ENCODE results near the gene STRN4. TPM values are rescaled to one million over a fixed set of nuclear protein-coding genes. Genes with fewer than 3 reads are reported as not detected.
"Not testable (repeated sequence)": the region's sequence is repeated elsewhere in the genome, so short reads cannot be mapped to it uniquely, and the experiment has no call there.

STRN4 gene
- total RNA-seq, 1 donor from 2014 or later, result 151 TPM

- Histone ChIP-seq H3K27ac (no peak overlapping the region), H3K27me3 (no peaks in the 10 kb centered on the region), H3K4me1 (no peaks in the 10 kb centered on the region), H3K36me3 (peaks cover 21 to 36% of the 10 kb centered on the region in 2 donors), H3K4me3 (no peak overlapping the region), H3K9me3 (no peaks in the 10 kb centered on the region)
- no peak for DNase-seq (ENCODE audit: low spot score in 2 of 2)
- no peak for TF ChIP-seq CTCF (IDR thresholded peaks at IDR 0.05)
- intact Hi-C loops (cut with DNase I), result no loop called here
Measured at GRCh38 chr19:46775642-46776258, 29.5 kb upstream of the STRN4 start.

- Histone ChIP-seq H3K4me3 (no peak overlapping the region), H3K36me3 (peaks cover 12 to 23% of the 10 kb centered on the region in 2 donors), H3K9me3 (no peaks in the 10 kb centered on the region), H3K4me1 (no peaks in the 10 kb centered on the region), H3K27me3 (no peaks in the 10 kb centered on the region), H3K27ac (no peak overlapping the region)
- intact Hi-C loops (cut with DNase I), result no loop called here
- no peak for TF ChIP-seq CTCF (IDR thresholded peaks at IDR 0.05)
- DNase-seq (ENCODE audit: low spot score in 2 of 2), result no peak
Measured at GRCh38 chr19:46773018-46773399, 26.8 kb upstream of the STRN4 start.

GRCh38 chr19:46772170-46773017 lies 26.1 kb upstream of the STRN4 start:
- H3K27me3 ChIP-seq, result no peaks in the 10 kb centered on the region
- intact Hi-C loops (cut with DNase I), result no loop called here

GRCh38 chr19:46768746-46769145 lies 22.5 kb upstream of the STRN4 start:
- DNase-seq (ENCODE audit: low spot score in 2 of 2); H3K27ac ChIP-seq; H3K4me3 ChIP-seq; H3K36me3 ChIP-seq; H3K9me3 ChIP-seq; H3K4me1 ChIP-seq; intact Hi-C loops (cut with DNase I); H3K27me3 ChIP-seq: not testable (repeated sequence)

More at GRCh38 chr19:46772170-46773017, 26.1 kb upstream of the STRN4 start:
- no peak for DNase-seq (ENCODE audit: low spot score in 2 of 2)
- Histone ChIP-seq H3K9me3 (no peaks in the 10 kb centered on the region), H3K27ac (no peak overlapping the region), H3K36me3 (peaks cover 8 to 21% of the 10 kb centered on the region in 2 donors), H3K4me1 (no peaks in the 10 kb centered on the region), H3K4me3 (no peak overlapping the region)
- no peak for TF ChIP-seq CTCF (IDR thresholded peaks at IDR 0.05)

GRCh38 chr19:46766569-46767317 lies 20.5 kb upstream of the STRN4 start:
- H3K27me3 ChIP-seq, result no peaks in the 10 kb centered on the region
- H3K9me3 ChIP-seq, result no peaks in the 10 kb centered on the region
- H3K4me3 ChIP-seq, result no peak overlapping the region
- intact Hi-C loops (cut with DNase I), result no loop called here
- no peaks in the 10 kb centered on the region for H3K36me3 ChIP-seq
- H3K4me1 ChIP-seq, result no peaks in the 10 kb centered on the region
- peak in 2 of 3 experiments; percentile 53 to 59 for TF ChIP-seq CTCF (IDR thresholded peaks at IDR 0.05)
- no peak overlapping the region for H3K27ac ChIP-seq
- DNase-seq (ENCODE audit: low spot score in 2 of 2), result no peak
